ENCODE data around the gene TFDP1. TPM values are rescaled to one million over a fixed set of nuclear protein-coding genes. Genes with fewer than 3 reads are reported as not detected.
A peak's percentile ranks its signal among the peaks of the same experiment; 100 is the strongest.

The TFDP1 gene
- total RNA-seq, 4 donors from 2014 or later = 24.3 to 164 (median 49.1) TPM

DNA sequence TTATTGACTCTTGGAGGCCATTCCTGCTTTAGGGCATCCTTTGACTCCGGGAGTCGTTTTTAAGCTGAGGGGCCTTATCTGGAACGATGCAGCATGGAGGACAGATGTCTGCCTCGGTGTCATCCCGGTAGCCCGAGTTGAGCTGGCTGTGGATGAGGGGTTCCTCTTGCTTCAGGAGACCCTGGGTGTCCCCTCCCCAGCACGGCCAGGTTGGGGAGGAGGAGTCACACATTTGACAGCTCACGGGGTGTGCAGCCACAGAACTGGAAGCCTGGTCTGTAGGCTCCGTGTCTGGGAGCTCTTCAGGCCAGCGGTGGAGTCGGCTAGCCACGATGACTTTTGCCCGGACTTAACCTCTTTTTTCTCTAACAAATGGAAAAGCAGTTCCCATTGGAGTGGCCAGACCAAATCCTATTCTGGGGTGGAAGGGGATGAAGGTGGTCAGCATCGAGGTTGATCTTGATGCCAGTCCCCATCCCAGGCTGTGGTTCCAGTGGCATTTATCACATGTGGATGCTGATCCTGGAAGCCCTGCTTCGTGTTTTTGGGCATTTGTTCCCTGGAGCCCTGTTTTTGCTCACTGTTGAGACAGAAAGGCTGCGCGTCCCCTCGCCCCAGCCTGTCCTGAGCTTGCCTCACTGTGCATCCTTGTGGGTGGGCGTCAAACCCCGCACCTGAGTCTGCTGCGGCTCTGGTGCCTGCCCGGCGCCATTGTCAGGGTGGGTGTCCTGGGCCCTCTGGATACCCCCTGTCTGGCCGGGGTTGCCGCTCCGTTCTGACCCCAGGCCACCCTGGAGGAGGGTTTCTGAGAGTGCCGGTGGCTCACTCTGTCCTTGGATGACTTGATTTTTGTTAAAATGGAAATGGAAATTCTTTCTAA, 12.0 kb downstream of the TFDP1 start:
- H3K4me1 ChIP-seq = no peaks in the 10 kb centered on the region
- H3K36me3 ChIP-seq = peaks cover 0 to 5% (median 0%) of the 10 kb centered on the region in 4 donors
- no peak overlapping the region for H3K27ac ChIP-seq
- no peak for TF ChIP-seq POLR2A (IDR thresholded peaks at IDR 0.05)
- no peaks in the 10 kb centered on the region for H3K27me3 ChIP-seq
- H3K9me3 ChIP-seq = no peaks in the 10 kb centered on the region
- intact Hi-C loops (cut with DNase I; ENCODE audit: low total_unique reads) (no loop called here), in situ Hi-C loops (cut with MboI; ENCODE audit: low pct_ligation_motif_present in 1 of 4, low pct_unique_long_range_greater_than_20kb in 1 of 4, low sequenced_read_pairs in 3 of 4) (no loop called here)
- H3K4me3 ChIP-seq = no peak overlapping the region
- peak; percentile 1 for DNase-seq
- 97 to 100% methylated on average over 4 to 27 of the region's 27 CpGs for WGBS, 2 donors (ENCODE audit: low coverage in 1 of 2)

DNA sequence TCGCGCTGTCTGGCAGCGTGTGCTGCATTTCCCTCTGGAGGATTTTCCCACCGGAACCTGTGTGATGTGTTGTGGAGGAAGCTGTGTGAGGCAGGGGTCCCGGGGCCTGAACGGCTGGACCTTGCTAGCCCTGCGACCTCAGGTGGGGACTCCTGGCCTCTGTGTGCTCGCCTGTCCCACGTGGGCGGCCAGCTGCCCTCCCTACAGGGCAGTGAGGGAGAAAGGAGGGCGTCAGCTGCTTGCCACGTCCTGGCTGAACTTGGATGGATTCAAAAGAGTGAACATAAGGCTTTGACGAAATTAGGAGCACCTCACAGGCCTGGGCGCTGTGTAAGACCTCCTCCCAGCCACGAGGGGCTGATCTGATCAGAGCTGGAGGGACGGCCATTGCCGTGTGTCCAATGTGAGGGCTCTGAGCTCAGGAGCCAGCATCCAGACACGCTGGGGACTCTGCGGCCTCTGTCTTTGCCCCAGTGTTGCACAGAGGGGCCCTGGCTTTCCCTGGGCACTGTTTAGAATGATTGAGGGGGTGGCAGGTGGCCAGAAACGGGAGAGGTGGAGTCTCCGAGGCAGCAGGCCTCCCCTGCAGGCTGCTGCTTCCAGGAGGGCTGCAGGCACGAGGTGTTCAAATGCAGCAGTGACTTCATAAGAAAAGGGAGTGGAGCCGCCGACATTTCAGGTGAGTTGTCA, 13.0 kb downstream of the TFDP1 start:
- H3K9me3 ChIP-seq = no peaks in the 10 kb centered on the region
- peaks cover 0 to 5% (median 0%) of the 10 kb centered on the region in 4 donors for H3K36me3 ChIP-seq
- H3K4me1 ChIP-seq = no peaks in the 10 kb centered on the region
- H3K27ac ChIP-seq = no peak overlapping the region
- no peak overlapping the region for H3K4me3 ChIP-seq
- WGBS, 2 donors (ENCODE audit: low coverage in 1 of 2) = 87% methylated on average over 24 of the region's 24 CpGs; no CpG with 5 or more reads in 1 of the 2 donors
- DNase-seq = no peak
- no peaks in the 10 kb centered on the region for H3K27me3 ChIP-seq
- TF ChIP-seq POLR2AphosphoS5 (IDR thresholded peaks at IDR 0.05) = no peak
- TF ChIP-seq, protein P1, sequence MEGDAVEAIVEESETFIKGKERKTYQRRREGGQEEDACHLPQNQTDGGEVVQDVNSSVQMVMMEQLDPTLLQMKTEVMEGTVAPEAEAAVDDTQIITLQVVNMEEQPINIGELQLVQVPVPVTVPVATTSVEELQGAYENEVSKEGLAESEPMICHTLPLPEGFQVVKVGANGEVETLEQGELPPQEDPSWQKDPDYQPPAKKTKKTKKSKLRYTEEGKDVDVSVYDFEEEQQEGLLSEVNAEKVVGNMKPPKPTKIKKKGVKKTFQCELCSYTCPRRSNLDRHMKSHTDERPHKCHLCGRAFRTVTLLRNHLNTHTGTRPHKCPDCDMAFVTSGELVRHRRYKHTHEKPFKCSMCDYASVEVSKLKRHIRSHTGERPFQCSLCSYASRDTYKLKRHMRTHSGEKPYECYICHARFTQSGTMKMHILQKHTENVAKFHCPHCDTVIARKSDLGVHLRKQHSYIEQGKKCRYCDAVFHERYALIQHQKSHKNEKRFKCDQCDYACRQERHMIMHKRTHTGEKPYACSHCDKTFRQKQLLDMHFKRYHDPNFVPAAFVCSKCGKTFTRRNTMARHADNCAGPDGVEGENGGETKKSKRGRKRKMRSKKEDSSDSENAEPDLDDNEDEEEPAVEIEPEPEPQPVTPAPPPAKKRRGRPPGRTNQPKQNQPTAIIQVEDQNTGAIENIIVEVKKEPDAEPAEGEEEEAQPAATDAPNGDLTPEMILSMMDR (IDR thresholded peaks at IDR 0.05) = no peak
- TF ChIP-seq POLR2A (IDR thresholded peaks at IDR 0.05) = no peak
- TF ChIP-seq EP300 (IDR thresholded peaks at IDR 0.05; ENCODE audit: low read depth) = no peak
- intact Hi-C loops (cut with DNase I; ENCODE audit: low total_unique reads) = no loop called here
- in situ Hi-C loops (cut with MboI; ENCODE audit: low pct_ligation_motif_present in 1 of 4, low pct_unique_long_range_greater_than_20kb in 1 of 4, low sequenced_read_pairs in 3 of 4) = no loop called here

DNA sequence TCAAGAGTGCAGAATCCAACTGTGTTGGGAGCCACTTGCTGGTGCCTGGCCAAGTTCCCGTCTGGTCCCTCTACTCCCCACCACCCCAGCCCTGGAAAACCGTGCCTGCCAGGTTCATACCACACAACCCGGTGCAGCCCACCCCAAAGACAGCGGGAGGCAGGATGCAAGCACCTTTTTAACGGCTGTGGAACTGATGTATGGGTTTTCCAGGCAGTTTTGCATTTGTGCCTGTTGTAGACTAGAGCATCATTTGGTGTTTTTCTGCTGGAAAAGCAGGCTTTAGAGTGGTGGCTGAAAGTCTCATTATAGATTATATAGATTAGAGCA, 13.5 kb downstream of the TFDP1 start:
- Histone ChIP-seq H3K27ac (no peak overlapping the region), H3K36me3 (peaks cover 0 to 5% (median 0%) of the 10 kb centered on the region in 4 donors), H3K27me3 (no peaks in the 10 kb centered on the region), H3K4me3 (no peak overlapping the region), H3K9me3 (no peaks in the 10 kb centered on the region), H3K4me1 (no peaks in the 10 kb centered on the region)
- no peak for DNase-seq
- intact Hi-C loops (cut with DNase I; ENCODE audit: low total_unique reads) = no loop called here
- WGBS, 2 donors (ENCODE audit: low coverage in 1 of 2) = 97% methylated on average over 5 of the region's 5 CpGs; no CpG with 5 or more reads in 1 of the 2 donors
- in situ Hi-C loops (cut with MboI; ENCODE audit: low pct_ligation_motif_present in 1 of 4, low pct_unique_long_range_greater_than_20kb in 1 of 4, low sequenced_read_pairs in 3 of 4) = no loop called here
- no peak for TF ChIP-seq POLR2AphosphoS5 (IDR thresholded peaks at IDR 0.05)
- TF ChIP-seq, protein P1 (IDR thresholded peaks at IDR 0.05) = no peak
- TF ChIP-seq EP300 (IDR thresholded peaks at IDR 0.05; ENCODE audit: low read depth) = no peak
- TF ChIP-seq POLR2A (IDR thresholded peaks at IDR 0.05) = no peak

DNA sequence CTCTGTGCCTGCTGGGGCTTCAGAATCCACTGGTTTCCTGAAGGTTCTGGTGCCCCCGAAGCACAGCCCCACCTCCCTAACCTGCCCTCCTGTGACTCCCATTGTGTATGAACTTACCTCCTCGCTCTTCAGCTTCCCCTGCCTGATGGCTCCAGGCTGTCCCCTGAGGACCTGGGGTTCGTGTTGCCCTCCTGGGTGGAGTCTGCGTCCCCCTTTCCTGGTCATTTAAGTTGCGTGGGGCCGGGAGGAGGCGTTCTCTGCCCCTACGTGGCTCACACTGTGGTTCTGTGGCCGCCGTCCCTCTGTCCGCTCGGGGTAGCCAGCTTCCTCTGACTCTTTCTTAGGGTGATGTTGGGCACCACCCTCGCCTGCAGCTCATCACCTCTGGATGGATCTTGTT, 13.9 kb downstream of the TFDP1 start:
- H3K27ac ChIP-seq = no peak overlapping the region
- H3K9me3 ChIP-seq = no peaks in the 10 kb centered on the region
- 90 to 94% methylated on average over 2 to 13 of the region's 13 CpGs for WGBS, 2 donors (ENCODE audit: low coverage in 1 of 2)
- TF ChIP-seq, protein P1 (IDR thresholded peaks at IDR 0.05) = no peak
- TF ChIP-seq EP300 (IDR thresholded peaks at IDR 0.05; ENCODE audit: low read depth) (no peak), POLR2A (IDR thresholded peaks at IDR 0.05) (no peak), POLR2AphosphoS5 (IDR thresholded peaks at IDR 0.05) (no peak)
- intact Hi-C loops (cut with DNase I; ENCODE audit: low total_unique reads) = no loop called here
- no peaks in the 10 kb centered on the region for H3K4me1 ChIP-seq
- no peak overlapping the region for H3K4me3 ChIP-seq
- in situ Hi-C loops (cut with MboI; ENCODE audit: low pct_ligation_motif_present in 1 of 4, low pct_unique_long_range_greater_than_20kb in 1 of 4, low sequenced_read_pairs in 3 of 4) = no loop called here
- DNase-seq = no peak
- H3K36me3 ChIP-seq = peaks cover 0 to 5% (median 0%) of the 10 kb centered on the region in 4 donors
- no peaks in the 10 kb centered on the region for H3K27me3 ChIP-seq

Data from transverse colon (tissue), 4 donors.